ENCODE data around the gene PHF2.

The PHF2 gene

DNA sequence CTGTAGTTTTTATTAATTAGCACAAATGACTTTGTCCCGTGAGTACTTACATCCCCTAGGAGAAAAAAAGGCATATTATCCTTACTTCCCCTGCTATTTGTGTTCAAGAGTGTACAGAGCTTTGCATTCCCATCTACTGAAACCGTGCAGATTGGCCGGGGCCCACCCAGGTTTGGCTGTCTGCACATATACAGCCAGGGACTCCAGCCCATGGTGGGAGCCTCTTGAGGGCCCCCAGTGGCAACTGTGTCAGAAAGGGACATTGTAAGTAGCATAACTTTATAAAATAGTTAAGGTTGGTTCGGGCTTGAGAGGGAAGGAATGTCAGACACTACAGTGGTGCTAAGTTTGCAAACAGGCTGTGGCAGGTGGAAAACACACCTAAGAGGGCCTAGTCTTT is 24.7 kb downstream of the PHF2 start:
- no peak for DNase-seq (ENCODE audit: low spot score)

DNA sequence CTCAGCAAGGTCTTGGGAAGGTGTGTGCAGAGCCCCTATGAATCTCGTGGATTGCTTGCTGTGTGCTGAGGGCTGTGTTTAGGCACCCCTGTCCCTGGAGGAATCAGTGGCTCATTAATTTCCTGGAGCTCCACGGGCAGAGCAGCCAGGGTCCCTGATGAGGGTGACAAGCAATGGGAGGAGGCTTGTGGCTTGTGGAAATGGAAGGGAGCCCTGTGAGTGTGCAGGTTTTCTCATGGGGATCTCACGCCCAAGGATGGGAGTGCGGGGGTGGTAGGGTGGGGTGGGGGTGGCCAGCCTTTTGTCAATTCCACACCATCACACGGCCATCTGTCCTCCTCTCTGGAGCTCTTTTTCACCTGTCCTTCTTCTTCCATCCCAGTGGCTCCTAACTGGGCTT is 25.3 kb downstream of the PHF2 start:
- no peak for DNase-seq (ENCODE audit: low spot score)

DNA sequence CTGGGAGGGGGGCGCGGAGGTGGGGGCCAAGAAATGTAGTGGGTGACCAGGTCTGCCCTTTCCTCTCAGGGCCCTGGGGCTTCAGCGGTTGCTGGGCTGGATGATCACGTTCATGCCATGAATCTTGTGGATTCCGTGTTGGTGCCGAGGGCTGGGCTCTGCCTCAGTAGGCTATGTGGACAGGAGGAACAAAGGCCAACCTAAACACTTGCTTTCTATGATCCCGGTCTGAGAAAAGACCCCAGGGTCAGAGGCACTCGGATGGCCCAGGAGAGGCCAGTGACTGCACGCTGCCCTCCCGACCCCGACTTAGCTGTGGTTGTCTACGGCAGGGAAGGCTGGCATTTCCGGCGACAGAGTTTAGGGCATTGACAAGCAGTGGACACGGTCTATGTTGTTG is 26.6 kb downstream of the PHF2 start:
- DNase-seq (ENCODE audit: low spot score) = no peak

DNA sequence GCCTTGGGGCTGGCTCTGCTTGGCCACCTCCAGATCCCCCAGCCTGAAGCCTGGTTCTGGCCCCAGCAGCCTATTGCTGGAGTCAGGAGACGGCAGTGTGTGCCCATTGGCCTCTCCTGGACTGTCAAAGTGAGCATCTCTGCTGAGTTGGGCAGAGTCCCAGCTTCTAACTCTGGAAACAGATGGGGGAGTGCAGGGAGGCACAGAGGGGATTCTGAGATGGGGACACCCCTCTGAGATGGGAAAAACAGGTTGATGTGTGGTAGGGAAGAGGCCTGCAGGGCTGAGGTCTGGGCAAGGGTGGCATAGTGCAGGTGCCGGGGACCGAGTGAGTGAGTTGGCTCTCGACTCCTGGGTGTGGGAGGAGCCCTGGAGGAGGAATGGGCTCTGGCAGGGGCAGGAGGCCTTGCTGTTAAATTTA is 27.5 kb downstream of the PHF2 start:
- DNase-seq (ENCODE audit: low spot score) = no peak

DNA sequence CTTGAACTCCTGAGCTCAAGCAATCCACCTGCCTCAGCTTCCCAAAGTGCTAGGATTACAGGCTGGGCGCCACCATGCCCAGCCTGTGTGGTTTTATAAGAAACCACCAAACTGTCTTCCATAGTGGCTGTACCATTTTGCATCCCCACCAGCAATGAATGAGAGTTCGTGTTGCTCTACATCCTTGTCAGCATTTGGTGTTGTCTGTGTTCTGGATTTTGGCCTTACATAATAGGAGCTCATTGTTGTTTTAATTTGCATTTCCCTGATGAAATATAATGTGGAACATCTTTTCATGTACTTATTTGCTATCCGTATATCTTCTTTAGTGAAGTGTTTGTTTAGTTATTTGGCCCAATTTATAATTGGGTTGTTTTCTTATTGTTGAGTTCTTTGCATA is 29.8 kb downstream of the PHF2 start:
- no peak for DNase-seq (ENCODE audit: low spot score)

DNA sequence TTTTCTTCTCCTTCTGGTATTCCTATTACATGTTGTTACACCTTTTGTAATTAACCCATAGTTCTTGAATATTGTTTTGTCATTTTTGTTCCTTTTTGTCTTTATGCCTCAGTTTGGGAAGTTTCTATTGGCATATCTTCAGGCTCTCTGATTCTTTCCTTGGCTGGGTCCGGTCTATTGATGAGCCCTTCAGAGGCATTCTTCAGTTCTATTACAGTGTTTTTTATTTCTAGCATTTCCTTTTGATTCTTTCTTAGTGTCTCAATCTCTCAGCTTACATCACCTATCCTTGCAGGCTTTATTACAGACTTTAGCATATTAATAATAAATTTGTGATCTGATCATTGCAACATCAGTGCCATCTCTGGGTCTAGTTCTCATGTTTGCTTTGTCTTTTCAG is 33.8 kb downstream of the PHF2 start:
- DNase-seq (ENCODE audit: low spot score) = no peak

DNA sequence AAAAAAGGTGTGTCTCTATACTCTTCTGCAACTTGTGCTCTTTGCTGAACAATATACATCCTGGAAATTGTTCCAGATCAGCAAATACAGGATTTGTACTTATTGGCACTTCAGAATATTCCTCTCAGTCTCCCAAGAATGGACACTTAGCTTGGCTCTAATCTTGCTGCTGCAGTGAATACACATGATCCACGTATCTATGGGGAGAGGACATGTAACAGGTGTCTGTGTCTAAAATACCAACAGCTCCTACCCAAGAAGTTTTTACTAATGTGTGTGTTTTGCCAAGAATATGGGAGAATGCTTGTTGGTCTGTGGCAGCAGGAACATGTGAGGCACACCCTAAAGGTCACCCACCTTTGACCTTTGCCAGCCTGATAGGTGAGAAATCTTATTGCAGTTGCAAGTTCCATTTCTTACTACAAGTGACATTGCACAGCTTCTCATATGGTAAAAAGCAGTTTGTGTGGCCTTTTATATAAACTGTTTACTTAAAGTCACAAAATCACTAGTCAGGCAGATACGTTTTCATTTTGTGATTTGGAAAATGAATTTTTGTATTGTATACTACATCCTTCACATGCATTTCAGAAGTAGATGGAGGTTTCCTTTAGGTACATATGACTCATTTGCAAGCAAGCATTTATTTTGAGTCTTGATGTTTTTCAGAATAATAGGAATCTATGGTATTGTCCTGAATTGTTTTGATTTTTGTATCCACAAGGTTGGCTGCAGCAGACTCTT is 35.8 kb downstream of the PHF2 start:
- DNase-seq (ENCODE audit: low spot score) = no peak

DNA sequence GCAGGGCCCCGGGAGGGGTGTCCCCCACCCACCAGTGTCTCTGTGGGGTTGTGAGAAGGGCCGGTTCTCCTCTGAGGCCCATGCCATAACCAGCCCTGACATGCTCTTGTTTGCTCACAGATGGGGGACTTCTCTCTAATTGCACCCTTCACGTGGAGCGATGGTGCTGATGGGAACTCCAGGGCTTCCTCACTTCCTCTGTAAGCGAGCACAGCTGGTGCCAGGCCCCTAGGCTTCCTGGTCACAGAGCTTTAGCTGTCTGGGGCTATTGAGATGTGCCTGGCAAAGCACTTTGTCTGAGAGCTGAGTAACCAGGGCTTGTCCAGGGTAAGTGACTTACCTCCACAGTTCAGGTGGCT is 36.4 kb downstream of the PHF2 start:
- DNase-seq (ENCODE audit: low spot score) = no peak

DNA sequence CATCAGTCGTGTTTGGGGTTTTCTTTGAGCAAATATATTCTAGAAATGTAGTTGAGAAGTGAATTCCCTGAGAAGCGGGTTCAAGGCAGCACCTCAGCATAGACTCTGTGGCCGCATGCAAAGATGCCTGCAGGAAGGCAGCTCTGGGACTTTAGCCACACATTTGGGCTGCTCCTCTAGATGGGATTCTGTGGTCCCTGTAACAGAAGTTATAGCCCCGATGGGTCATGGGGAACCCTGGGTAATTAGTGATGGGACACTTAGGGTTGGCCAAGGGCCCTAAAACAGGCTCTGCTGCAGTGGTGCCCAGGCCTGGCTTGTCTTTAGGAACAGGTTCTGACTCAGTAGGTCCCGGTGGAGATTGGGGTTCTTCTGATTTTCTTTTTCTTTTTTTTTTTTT is 36.8 kb downstream of the PHF2 start:
- DNase-seq (ENCODE audit: low spot score) = no peak

DNA sequence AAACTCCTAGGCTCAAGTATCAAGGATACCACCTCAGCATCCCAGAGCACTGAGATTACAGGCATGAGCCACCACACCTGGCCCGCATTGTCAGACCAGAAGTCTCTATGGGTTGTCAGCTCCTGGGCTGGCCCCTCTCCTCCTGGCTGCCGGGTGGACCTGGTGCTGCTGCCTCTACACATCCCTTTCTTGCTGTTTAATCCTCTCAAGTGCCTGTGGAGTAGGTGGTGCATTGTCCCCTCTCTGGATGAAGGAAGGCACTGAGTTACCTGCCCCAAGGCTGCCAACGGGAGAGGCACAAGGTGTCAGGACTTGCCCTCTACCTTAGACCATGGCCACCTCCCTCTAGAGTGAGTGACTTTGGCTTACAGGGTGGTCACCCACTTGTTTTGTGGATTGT is 37.4 kb downstream of the PHF2 start:
- DNase-seq (ENCODE audit: low spot score) = no peak

DNA sequence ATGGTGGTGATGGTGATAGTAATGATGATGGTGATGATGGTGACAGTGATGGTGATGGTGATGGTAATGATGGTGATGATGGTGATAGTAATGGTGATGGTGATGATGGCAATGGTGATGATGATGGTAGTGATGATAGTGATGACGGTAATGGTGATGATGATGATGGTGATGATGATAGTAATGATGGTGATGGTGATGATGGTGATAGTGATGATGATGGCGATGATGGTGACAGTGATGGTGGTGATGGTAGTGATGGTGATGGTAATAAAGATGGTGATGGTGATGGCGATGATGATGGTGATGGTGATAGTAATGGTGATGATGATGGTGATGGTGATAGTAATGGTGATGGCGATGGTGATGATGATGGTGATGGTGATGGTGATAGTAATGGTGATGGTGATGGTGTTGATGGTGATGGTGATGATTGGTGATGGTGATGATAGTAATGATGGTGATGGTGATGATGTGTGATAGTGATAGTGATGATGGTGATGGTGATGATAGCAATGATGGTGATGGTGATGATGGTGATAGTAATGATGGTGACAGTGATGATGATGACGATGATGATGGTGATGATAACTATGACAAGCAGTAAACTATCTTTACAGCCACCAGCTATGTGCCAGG is 38.6 kb downstream of the PHF2 start:
- DNase-seq (ENCODE audit: low spot score) = no peak

DNA sequence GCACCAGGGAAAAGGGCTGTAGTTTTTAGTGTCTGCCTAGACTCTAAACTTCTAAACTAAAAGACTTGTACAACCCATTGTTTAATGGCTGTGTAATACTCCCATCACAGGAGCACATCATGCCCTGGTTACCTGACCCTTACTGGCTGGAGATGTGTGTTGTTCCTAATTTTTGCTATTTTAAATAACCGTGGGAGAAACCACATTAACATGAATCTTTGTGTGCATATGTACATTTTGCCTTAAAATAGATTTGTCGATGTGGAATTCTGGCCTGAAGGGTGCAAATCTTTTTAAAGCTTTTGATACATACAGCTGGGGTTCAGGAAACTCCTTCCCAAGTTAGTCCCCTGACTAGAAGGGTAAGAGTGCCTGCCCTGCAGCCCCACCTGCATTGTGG is 39.7 kb downstream of the PHF2 start:
- DNase-seq (ENCODE audit: low spot score) = no peak

DNA sequence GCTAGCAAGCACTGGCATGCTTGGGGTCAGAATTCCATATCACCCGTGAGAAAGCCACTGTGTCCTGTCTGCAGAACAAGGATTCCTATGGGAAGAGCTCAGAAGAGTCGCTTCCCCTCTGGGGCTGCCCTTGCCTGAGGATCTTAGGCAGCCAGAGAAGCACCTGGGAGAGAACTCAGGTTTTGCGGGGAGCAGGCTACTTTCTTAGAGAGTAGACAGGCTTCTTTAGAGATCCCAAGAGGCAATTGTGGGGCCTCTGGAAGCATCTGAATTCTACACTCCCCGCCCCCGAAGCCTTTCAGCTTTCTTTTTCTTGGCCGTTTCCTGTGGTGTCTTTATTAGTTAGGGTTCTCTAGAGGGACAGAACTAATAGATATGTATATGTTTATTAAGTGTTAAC is 40.9 kb downstream of the PHF2 start:
- DNase-seq (ENCODE audit: low spot score) = no peak

DNA sequence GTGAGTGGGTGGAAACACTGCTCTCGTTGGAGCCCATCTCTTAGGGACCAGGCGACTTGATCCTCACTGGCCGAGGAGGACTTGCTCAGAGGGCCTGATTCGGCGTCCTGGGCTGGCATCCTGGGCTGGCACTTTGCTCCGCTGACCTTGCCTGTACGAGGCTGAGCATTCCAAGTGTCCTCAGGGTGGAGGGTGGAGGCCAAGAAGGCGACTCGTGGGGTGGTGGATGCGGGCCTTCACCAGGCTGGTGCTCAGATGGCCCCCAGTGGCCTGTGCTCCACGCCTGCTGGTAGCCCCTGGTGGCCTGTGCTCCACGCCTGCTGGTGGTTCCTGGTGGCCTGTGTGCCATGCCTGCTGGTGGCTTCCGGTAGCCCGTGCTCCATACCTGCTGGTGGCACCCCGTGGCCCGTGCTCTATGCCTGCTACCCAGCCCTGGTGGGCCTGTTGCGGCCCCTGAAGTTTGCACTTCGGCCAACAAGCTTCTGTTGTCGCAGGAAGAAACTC is 42.9 kb downstream of the PHF2 start:
- DNase-seq (ENCODE audit: low spot score) = no peak

DNA sequence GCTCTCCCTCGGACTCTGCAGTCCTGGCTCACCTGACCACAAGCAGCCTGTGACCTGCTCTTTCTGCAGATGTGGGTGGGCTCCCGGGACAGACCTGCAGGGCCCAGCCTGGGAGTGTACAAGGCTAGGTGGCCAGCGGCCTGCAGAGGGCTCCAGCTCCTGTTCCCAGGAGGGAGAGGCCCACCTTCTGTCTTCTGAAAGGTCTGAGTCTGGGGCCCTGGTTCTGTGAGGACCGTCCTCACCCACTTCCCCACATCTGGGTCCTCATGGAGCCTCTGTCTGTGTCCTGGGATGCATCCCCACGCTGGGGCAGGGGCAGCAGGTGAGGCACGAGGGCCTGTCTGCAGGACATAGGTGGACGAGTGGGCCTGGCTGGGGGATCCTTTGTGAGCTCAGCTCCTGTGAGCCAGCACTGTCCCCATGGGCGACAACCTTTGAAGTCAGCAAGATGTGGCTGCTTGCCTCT is 43.7 kb downstream of the PHF2 start:
- no peak for DNase-seq (ENCODE audit: low spot score)

DNA sequence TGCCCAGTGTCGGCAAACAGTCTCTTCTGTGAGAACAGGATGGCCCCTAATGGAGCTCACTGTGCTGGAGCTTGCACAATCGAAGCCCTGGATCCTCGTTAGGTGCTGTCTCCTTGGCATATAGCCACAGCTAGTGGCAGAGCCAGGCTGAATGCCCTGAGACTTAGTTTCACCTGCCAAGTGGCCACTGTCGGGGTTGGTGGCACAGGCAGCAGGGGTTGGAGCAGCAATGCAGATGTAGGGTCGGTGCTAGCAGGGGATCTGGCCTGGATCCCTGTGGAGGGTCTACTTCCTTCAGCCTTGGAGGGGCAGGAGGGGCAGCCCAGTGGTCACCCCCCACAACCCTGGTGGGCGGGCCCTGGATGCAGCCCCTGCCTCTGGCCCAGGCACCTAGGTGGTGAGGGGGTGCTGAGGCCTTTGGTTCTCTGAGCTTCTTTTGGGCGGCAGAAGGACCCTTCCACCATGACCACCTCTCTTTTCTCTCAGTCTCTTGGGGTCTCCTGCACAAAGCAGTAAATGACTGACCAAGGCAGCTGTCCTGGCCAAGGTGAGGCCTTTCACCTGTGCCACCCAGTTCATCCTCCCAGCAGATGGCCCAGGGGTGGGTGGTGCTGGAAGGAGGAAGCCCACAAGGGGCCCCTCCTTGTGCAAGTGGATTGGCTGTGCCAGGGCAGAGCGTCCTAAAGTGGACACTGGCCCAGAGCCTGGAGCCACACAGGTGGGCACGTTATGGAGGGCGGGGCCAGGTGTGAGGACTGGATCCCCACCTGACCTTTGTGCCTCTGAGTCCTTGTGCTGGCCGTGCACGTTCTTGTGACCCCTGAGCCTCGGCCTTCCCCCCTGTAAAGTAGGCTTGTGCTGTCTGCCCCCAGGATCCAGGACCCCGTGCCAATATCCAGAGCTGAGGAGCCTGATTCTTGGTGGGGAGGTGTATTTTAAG is 44.8 kb downstream of the PHF2 start:
- no peak for DNase-seq (ENCODE audit: low spot score)

DNA sequence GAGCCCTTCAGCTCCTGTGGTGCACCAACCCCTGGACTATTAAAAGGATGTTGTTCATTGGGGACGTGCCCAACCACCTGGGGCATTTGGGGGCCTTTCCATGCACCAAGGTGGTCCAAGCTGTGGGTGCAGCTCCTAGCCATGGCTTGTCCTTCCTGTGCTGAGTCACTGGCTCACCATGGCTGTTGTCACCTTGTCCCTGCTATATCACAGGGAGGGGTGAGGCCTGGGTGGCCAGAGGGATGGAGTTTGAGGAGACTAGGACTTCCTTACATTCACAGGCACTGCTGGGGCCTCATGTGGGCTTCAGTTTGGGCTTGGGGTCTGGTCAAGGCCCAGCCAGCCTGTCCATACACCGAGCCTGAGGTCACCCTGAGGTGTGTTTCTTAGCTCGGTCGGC is 45.5 kb downstream of the PHF2 start:
- DNase-seq (ENCODE audit: low spot score) = no peak

DNA sequence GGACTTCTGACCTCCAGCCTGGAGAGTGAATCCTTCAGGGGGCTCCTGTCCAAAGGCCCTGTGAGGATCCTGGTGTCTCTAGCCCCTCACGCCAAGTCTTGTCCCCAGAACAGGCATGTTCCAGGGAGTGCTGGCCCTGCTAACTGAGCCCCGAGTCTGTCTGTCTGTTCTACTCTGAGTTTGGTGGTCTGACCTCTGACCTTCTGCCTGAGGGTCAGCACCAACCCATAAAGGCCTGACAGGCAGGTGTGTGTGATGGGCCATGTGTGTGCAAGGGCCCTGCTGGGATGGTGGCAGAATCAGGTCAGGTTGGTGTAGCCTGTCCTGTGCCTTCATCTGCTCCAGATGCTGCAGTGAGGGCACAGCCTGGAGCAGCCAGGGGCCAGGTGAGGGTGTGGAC is 46.3 kb downstream of the PHF2 start:
- no peak for DNase-seq (ENCODE audit: low spot score)

DNA sequence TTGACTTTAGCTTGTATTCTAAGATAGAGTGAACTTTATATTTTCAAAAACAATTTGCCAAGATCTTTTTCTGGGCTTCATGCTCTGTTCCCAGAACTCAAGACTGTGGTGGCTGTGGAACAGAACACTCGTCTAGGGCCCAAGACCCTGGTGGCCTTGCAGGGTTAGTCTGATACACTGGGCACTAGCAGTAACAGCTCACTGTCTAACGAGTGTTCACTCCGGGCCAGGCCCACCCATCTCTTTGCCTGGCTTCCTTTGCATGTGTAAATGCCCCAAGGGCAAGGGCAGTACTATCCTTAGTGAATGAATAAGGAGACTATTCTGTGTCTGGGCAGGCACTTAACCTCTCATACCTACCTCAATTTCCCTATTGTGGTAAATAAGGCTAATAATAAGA is 47.4 kb downstream of the PHF2 start:
- no peak for DNase-seq (ENCODE audit: low spot score)

DNA sequence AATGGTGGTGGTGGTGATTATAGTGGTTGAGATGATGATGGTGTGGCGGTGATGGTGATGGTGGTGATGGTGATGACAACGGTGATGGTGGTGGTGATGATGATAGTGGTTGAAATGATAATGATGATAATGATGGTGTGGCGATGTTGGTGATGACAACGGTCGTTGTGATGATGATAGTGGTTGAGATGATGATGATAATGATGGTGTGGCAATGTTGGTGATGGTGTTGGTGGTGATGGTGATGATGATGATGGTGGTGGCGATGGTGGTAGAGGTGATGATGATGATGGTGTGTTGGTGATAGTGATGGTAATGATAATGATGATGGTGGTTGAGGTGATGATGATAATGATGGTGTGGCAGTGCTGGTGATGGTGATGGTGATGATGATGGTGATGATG is 48.0 kb downstream of the PHF2 start:
- no peak for DNase-seq (ENCODE audit: low spot score)

DNA sequence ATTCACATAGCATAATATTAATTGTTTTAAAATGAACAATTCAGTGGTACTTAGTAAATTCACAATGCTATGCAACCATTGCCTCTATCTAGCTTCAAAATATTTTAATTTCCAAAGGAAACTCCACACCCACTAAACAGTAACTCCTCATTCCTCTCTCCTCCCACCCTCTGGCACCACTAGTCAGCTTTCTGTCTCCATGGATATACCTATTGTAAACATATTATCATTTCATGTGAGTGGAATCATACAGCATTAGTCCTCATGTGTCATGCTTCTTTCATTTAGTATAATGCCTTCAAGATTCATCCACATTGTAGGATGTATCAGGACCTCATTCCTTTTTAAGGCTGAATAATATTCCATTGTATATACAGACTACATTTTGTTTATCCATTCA is 48.6 kb downstream of the PHF2 start:
- DNase-seq (ENCODE audit: low spot score) = no peak

DNA sequence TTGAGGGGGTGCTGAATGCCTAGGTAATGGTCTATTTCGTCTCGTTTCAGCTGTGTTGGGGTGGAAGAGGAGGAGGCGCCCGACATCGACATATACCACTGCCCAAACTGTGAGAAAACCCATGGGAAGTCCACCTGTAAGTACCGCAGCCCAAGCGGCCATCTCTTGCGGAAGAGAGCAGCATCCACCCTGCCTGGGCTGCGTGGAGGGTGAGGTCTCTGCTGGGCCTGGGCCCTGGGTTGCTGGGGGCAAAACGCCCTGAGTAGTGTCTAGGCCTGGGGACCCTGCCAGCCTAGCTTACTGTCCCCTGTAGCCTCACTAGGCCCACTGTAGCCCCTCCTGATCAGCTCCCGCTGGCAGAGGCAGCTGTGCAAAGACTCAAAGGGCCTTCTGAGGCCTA is 53.5 kb downstream of the PHF2 start:
- DNase-seq (ENCODE audit: low spot score) = no peak
